GM19043 (cell line): ENCODE data around the gene WWP2.
A peak's percentile ranks its signal among the peaks of the same experiment; 100 is the strongest.

ENCODE experiments used
- ATAC-seq: cut with Tn5 transposase; IDR thresholded peaks from one replicate; pipeline ENCODE4 v1.9.1; 2021; ENCODE audit warnings: low read depth; ENCODE audit not compliant: unreplicated experiment

The WWP2 gene

GRCh38 chr16:69829338-69829737 lies 67.2 kb downstream of the WWP2 start:
- no peak for ATAC-seq

GRCh38 chr16:69830146-69830533 lies 68.0 kb downstream of the WWP2 start:
- no peak for ATAC-seq

GRCh38 chr16:69830534-69831211 lies 68.5 kb downstream of the WWP2 start:
- no peak for ATAC-seq

- ATAC-seq: no peak
These were observed 69.3 kb downstream of the WWP2 start for GRCh38 chr16:69831212-69832123.

GRCh38 chr16:69833357-69834282 lies 71.5 kb downstream of the WWP2 start:
- no peak for ATAC-seq

GRCh38 chr16:69834807-69835466 lies 72.8 kb downstream of the WWP2 start:
- peak; percentile 81 for ATAC-seq

- ATAC-seq: no peak
These were observed 74.1 kb downstream of the WWP2 start for GRCh38 chr16:69836257-69836656.

GRCh38 chr16:69837380-69837779 lies 75.2 kb downstream of the WWP2 start:
- ATAC-seq: no peak

GRCh38 chr16:69838489-69838888 lies 76.4 kb downstream of the WWP2 start:
- ATAC-seq: no peak

- ATAC-seq: no peak
These were observed 77.1 kb downstream of the WWP2 start for GRCh38 chr16:69839240-69839688.

GRCh38 chr16:69839798-69840409 lies 77.8 kb downstream of the WWP2 start:
- no peak for ATAC-seq

GRCh38 chr16:69840975-69841374 lies 78.8 kb downstream of the WWP2 start:
- no peak for ATAC-seq

GRCh38 chr16:69844441-69844840 lies 82.3 kb downstream of the WWP2 start:
- ATAC-seq: no peak

- no peak for ATAC-seq
These were observed 83.0 kb downstream of the WWP2 start for GRCh38 chr16:69845181-69845580.

- ATAC-seq: no peak
These were observed 85.5 kb downstream of the WWP2 start for GRCh38 chr16:69847643-69848042.

GRCh38 chr16:69848637-69849545 lies 86.8 kb downstream of the WWP2 start:
- no peak for ATAC-seq

- no peak for ATAC-seq
These were observed 89.5 kb downstream of the WWP2 start for GRCh38 chr16:69851491-69852240.

- ATAC-seq: no peak
These were observed 90.7 kb downstream of the WWP2 start for GRCh38 chr16:69852815-69853214.
